HFF-Myc (cell line): Measurements from ENCODE around the gene IGFBP7.

Experiments used
- DNase-seq: peaks from one replicate; pipeline ENCODE4 v3.0.0-alpha.2; 2011; ENCODE audit warnings: low read depth; ENCODE audit errors: extremely low read depth
- H3K4me3 ChIP-seq: replicated peaks from 2 replicates; pipeline ENCODE4 v1.5.1; 2011; ENCODE audit warnings: low read depth, mild to moderate bottlenecking, control low read depth, low read length
- TF ChIP-seq, protein P1 (sequence below): IDR thresholded peaks from 2 replicates; pipeline ENCODE4 v1.5.1; 2012; ENCODE audit warnings: mild to moderate bottlenecking, low read depth, low read length, control low read depth; ENCODE audit errors: missing control alignments

The IGFBP7 gene

DNA sequence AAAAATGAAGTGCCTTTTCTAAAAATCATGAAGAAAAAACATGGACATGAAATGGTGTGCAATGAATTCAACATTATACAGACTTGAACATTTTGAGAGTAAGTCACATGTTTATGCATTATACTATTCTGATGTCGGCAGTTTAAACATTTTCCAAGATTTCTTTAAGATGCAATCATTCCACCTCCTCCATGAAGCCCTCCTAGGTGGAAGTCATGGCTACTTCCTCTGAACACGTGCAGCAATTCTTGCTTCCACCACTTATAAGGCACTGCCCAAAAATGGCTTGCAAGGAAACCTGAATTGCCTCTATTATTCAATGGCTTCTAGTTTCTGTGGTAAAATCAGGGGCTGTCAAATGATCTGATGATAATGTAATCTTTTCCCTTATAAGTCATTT is 25.8 kb downstream of the IGFBP7 start:
- TF ChIP-seq, protein P1, sequence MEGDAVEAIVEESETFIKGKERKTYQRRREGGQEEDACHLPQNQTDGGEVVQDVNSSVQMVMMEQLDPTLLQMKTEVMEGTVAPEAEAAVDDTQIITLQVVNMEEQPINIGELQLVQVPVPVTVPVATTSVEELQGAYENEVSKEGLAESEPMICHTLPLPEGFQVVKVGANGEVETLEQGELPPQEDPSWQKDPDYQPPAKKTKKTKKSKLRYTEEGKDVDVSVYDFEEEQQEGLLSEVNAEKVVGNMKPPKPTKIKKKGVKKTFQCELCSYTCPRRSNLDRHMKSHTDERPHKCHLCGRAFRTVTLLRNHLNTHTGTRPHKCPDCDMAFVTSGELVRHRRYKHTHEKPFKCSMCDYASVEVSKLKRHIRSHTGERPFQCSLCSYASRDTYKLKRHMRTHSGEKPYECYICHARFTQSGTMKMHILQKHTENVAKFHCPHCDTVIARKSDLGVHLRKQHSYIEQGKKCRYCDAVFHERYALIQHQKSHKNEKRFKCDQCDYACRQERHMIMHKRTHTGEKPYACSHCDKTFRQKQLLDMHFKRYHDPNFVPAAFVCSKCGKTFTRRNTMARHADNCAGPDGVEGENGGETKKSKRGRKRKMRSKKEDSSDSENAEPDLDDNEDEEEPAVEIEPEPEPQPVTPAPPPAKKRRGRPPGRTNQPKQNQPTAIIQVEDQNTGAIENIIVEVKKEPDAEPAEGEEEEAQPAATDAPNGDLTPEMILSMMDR = no peak
- no peak for DNase-seq
- no peak overlapping the region for H3K4me3 ChIP-seq

DNA sequence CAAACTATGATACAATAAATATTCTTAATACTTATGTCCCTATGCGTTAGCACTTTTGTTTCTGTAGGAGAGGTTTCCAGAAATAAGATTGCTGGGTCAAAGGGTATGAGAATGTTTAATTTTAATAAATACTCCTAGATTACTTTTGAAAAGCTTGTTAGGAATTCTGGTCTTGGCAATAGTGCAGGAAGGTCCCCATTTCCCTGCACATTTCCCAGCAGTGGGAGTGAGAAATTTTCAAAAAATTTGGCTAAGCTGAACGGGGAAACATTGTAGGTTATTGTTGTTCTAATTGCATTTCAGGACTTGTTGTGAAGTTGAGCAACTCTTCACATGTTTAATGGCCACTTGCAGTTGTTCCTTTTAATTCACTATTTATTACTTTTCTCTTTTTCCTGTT is 27.1 kb downstream of the IGFBP7 start:
- TF ChIP-seq, protein P1 = no peak
- DNase-seq = no peak

DNA sequence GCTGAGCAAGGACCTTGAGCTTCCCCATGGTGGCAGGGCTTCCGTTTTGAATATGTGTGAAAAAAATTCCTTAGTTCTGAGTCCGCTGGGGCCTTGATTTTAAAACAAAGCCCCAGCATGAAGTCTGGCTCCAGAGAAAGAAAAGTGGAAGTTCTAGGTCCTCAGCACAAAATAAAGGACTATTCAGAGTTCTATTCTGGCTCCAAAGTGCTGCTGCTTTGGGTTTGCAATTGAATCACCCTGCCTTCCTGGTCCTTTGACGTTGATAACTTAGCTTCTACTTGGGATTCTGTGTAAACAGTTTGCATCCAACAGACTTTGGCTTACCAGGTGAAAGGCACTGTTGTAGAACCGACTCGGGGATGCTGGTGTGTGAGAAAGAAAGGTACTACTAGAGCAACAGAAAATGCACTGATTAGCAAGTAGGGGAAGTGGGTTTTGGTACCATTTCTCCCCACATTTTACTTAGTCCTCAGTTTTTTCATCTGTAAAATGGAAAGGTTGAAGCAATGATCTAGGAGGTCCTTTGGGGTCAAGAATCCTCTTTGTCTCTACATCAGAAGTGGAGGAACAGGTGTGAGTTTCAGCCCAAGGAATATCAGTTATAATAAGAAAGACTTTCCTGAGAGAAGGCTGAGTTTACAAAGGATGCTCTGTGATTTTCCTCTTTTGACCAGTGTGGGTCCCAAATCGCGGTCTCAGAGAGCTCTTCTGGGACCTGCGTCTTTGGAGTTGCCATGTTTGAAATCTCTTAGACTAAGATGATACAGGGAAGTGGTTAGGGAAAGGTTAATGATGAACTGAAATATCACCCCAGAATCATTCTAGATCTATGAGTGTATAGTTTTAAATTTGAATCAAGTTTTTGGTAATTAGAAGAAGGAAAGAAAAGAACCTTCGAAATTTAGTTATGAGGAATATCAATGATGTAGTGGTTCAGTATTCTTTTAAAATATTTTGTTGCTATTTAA is 28.2 kb downstream of the IGFBP7 start:
- H3K4me3 ChIP-seq = no peak overlapping the region
- no peak for DNase-seq
- TF ChIP-seq, protein P1 = no peak

More for the DNA sequence above, 27.1 kb downstream of the IGFBP7 start:
- H3K4me3 ChIP-seq = no peak overlapping the region

DNA sequence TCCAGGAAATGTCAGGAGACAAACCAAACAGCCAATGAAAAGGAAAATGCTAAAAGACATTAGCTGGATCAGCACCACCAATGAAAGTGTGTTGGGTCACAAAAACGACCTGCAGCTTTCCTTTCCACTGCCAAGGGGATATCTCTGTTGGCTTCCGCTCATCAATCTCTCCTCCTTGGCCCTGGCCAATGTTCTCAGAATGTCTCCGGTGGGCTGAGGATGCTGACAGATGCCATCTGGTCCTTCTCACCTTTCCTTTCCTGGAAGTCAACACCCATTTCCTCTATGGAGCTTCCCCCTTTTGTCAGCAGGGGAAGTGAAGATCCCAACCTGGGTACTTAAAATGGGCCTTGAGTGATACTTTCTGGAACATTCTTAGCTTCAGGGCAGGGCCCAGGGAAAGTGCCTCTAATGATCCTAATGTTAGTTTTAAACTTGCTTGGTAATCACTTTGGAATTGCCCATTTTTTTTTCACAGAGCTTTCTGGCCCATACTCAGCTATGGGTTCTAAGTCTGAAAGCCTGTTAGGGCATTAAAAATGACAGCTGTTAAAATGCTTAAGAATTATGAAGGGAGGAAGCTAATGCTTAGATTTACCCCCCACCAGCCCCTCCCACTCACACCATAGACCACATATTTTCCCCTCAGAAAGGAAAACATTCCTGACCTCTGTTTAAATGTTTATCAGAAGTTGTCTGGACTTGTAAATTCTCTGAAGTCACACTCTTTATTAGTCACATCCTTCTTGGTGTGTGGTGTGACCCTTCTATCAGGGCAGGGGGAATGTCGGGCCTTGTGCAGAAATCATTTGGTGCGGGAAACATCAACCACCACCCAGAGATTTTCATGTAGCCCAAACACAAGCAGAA is 29.2 kb downstream of the IGFBP7 start:
- TF ChIP-seq, protein P1 = no peak
- no peak overlapping the region for H3K4me3 ChIP-seq
- DNase-seq = peak; percentile 91

DNA sequence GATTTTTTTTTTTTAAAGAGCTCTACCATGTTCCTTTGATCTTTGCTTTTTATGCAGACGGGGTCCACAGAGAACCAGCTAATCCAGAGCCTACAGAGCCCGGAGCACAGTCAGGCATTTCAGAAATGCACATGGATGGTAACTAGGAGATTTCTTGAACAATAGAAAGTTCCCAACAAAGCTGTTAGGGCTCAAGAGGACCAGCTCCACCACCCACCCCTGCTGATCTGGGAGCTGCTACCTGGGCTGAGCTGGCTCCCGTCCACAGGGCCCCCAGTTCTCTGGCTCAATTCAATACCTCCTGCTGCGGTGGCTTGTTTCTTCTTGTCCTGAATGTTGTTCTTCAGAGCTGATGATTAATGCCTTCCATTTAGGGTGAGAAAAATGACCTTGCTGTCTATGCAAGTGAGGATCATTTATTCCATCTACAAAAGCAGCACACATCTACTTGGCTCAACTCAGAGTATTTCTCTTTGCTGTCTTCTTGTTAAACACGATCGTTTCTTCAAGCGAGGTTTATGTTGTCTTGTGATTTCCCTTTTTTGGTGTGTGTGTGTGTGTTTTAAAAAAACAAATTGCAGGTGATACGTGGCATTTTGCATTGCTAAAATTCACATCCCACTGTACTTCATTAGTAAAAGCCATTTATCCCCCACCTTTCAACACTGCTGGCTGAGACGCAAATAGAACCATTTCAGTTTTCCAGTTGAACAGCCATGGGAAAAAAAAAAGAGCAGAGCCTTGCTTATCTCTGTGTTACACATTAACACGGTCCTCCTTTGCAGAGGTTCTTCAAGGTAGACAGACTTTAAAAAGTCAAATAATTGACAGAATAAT is 31.3 kb downstream of the IGFBP7 start:
- TF ChIP-seq, protein P1 = no peak
- DNase-seq = no peak
- H3K4me3 ChIP-seq = no peak overlapping the region
